GM18526 (cell line): ENCODE measurements around the gene TMEM247.

ENCODE experiments used
- POLR2A ChIP-seq: IDR thresholded peaks from 3 replicates; pipeline ENCODE4 v1.6.1; 2011; ENCODE audit not compliant: insufficient read length; ENCODE audit errors: extremely low read depth

Gene TMEM247

GRCh38 chr2:46514738-46515137 lies 35.4 kb downstream of the TMEM247 start:
- no peak for TF ChIP-seq POLR2A

DNA sequence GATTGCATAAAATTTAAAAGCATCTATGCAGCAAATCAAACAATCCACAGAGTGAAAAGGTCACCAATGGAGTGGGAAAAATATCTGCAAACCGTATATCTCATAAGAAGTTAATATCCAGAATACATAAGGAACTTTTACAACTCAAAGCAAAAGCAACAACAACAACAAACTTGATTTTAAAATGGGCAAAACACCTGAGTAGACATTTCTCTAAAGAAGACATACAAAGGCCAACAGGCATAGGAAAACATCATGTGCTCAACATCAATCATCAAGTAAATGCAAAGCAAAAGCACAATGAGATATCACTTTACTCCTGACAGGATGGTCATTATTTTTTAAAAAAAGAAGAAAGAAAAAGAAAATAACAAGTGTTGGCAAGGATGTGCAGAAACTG lies 38.1 kb downstream of the TMEM247 start:
- no peak for TF ChIP-seq POLR2A

DNA sequence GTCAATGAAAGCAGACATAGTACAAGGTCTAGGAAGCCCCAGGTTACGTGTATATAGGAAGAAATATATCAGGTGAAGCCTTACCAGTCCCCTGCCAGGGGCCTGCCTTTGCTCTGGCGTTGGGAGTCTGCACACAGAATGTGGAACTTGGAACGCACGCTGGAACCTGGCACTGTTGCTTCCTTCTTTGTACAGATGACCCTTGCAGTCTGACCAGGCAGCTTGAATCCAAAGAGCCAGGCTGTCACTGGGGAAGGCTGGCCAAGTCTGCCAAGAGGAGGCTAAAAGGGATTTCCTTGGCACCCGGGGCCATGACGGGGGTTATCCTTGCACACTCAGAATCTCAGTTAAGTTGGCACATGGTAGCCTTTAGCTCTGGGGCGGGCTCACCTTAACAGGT lies 39.5 kb downstream of the TMEM247 start:
- TF ChIP-seq POLR2A: no peak

- no peak for TF ChIP-seq POLR2A
Observed at GRCh38 chr2:46519265-46519664, 39.9 kb downstream of the TMEM247 start.

GRCh38 chr2:46520130-46520711 lies 40.9 kb downstream of the TMEM247 start:
- TF ChIP-seq POLR2A: no peak

- TF ChIP-seq POLR2A: no peak
Observed at GRCh38 chr2:46521215-46521683, 41.9 kb downstream of the TMEM247 start.

GRCh38 chr2:46525522-46526155 lies 46.3 kb downstream of the TMEM247 start:
- TF ChIP-seq POLR2A: no peak

- no peak for TF ChIP-seq POLR2A
Observed at GRCh38 chr2:46528880-46529279, 49.5 kb downstream of the TMEM247 start.

DNA sequence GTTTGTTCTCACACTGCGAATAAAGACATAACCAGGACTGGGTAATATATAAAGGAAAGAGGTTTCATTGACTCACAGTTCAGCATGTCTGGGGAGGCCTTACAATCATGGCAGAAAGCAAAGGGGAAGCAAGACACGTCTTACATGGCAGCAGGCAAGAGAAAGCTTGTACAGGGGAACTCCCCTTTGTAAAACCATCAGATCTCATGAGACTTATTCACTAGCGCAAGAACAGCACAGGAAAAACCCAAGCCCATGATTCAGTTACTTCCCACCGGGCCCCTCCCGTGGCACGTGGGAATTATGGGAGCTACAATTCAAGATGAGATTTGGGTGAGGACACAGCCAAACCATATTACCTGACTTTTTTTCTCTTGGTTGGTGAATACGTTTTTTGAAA lies 51.3 kb downstream of the TMEM247 start:
- no peak for TF ChIP-seq POLR2A

DNA sequence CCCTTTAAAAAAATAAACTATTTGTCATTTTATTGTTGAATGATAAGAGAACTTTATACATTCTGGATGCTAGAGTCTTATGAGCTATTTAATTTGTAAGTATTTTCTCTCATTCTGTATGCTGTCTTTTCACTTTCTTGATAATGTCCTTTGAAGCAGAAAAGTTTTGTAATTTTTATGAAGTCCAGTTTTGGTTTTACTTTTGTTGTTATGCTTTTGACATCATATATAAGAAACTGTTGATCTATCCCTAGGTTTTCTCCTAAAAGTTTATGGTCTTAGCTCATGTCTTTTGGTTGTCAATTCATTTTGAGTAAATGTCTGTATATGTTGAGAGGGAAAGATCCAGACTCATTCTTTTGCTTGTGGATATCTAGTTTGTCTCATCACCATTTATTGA lies 52.5 kb downstream of the TMEM247 start:
- no peak for TF ChIP-seq POLR2A
